H1 (cell line): ENCODE measurements around the gene RAVER2. TPM values are rescaled to one million over a fixed set of nuclear protein-coding genes. Genes with fewer than 3 reads are reported as not detected.

Source experiments
- CTCF ChIA-PET: fragments of 300-600 bp; sonication (Branson Sonifier 250); formaldehyde crosslinking; loops from one replicate; lab custom pipeline; 2021; ENCODE audit not compliant: partially characterized antibody; lab: Charles Lee
- POLR2A ChIA-PET: fragments of 300-600 bp; sonication (Branson Sonifier 250); formaldehyde crosslinking; loops from one replicate; lab custom pipeline; 2021; ENCODE audit warnings: inconsistent platforms; ENCODE audit not compliant: partially characterized antibody; lab: Charles Lee
- DNase-seq, 2 experiments: peaks; one replicate each; pipeline versions ENCODE4 v3.0.0 to v3.0.0-alpha.2; 2010 to 2022; ENCODE audit warnings: low spot score in 2 of 2, low read depth in 1 of 2, mixed read lengths in 1 of 2
- FAIRE-seq: peaks from 2 replicates; lab custom pipeline; 2011; peaks lifted over from hg19 to GRCh38; lab: Jason Lieb, UNC
- H2AFZ ChIP-seq: 2 replicates; pipeline ENCODE4 v1.8.1; 2012; ENCODE audit warnings: low read length, inconsistent platforms
- H2AK5ac ChIP-seq: 2 replicates; pipeline ENCODE4 v1.6.1; 2013; ENCODE audit warnings: low read depth, low read length
- H2BK120ac ChIP-seq: replicated peaks from 2 replicates; pipeline ENCODE3; 2013; ENCODE audit warnings: low read depth, low read length, inconsistent platforms
- H2BK12ac ChIP-seq: 2 replicates; pipeline ENCODE4 v1.6.1; 2013; ENCODE audit warnings: low read depth, low read length
- H2BK15ac ChIP-seq: 2 replicates; pipeline ENCODE4 v1.6.1; 2013; ENCODE audit warnings: low read length
- H2BK20ac ChIP-seq: 2 replicates; pipeline ENCODE4 v1.6.1; 2013; ENCODE audit warnings: low read length
- H2BK5ac ChIP-seq: 2 replicates; pipeline ENCODE4 v1.6.1; 2013; ENCODE audit warnings: low read depth, low read length
- H3K14ac ChIP-seq: 2 replicates; pipeline ENCODE4 v1.6.1; 2013; ENCODE audit warnings: inconsistent platforms; ENCODE audit not compliant: insufficient read length
- H3K18ac ChIP-seq: 2 replicates; pipeline ENCODE4 v1.6.1; 2013; ENCODE audit warnings: low read length; ENCODE audit errors: extremely low read depth
- H3K23ac ChIP-seq: 2 replicates; pipeline ENCODE4 v1.6.1; 2013; ENCODE audit warnings: inconsistent platforms; ENCODE audit not compliant: insufficient read length
- H3K23me2 ChIP-seq: 2 replicates; pipeline ENCODE4 v1.6.1; 2013; ENCODE audit warnings: low read depth, low read length
- H3K27ac ChIP-seq: 2 replicates; pipeline ENCODE4 v1.6.1; 2011; ENCODE audit warnings: low read depth, low read length, inconsistent platforms
- H3K27me3 ChIP-seq, 4 experiments: replicated peaks in 1 of 4; 1 replicate in 1 of 4; 2 replicates in 3 of 4; pipeline versions ENCODE4 v1.6.1 to v1.8.1; 2011 to 2013; ENCODE audit warnings: low read length in 3 of 4, mild to moderate bottlenecking in 3 of 4, inconsistent platforms in 2 of 4, mixed read lengths in 2 of 4, moderate library complexity in 1 of 4; ENCODE audit not compliant: control insufficient read depth in 3 of 4, insufficient read depth in 3 of 4; ENCODE audit errors: extremely low read depth in 1 of 4
- H3K36me3 ChIP-seq, 4 experiments: 2 replicates each; pipeline versions ENCODE4 v1.6.1 to v1.8.1; 2011 to 2013; ENCODE audit warnings: mild to moderate bottlenecking in 4 of 4, low read length in 3 of 4, moderate library complexity in 2 of 4, control low read depth in 1 of 4, inconsistent platforms in 1 of 4; ENCODE audit not compliant: insufficient read depth in 4 of 4, control insufficient read depth in 2 of 4
- H3K4ac ChIP-seq: replicated peaks from 2 replicates; pipeline ENCODE3; 2013; ENCODE audit warnings: low read length, low read depth, mixed read lengths, inconsistent platforms; ENCODE audit not compliant: insufficient read length
- H3K4me1 ChIP-seq, 4 experiments: replicated peaks in 1 of 4; 1 replicate in 1 of 4; 2 replicates in 3 of 4; pipeline versions ENCODE4 v1.6.1 to v1.8.1; 2011 to 2013; ENCODE audit warnings: low read length in 3 of 4, inconsistent platforms in 2 of 4, mixed read lengths in 1 of 4; ENCODE audit not compliant: insufficient read depth in 4 of 4, control insufficient read depth in 3 of 4
- H3K4me2 ChIP-seq, 2 experiments: 2 replicates each; pipeline versions ENCODE4 v1.6.1 to v1.8.1; 2011 to 2013; ENCODE audit warnings: low read depth in 2 of 2, low read length in 2 of 2, control low read depth in 1 of 2, inconsistent platforms in 1 of 2, mild to moderate bottlenecking in 1 of 2; ENCODE audit not compliant: insufficient read depth in 1 of 2
- H3K4me3 ChIP-seq, 4 experiments: fragments of 200-600, 300-600 bp in 1 of 4; sonication (generic), shearing (Covaris generic), sonication (Bioruptor Twin) in 1 of 4; 2 replicates each; pipeline versions ENCODE4 v1.5.1 to v1.8.1; 2011 to 2016; ENCODE audit warnings: low read length in 4 of 4, low read depth in 3 of 4, control low read depth in 2 of 4, inconsistent platforms in 2 of 4, mild to moderate bottlenecking in 2 of 4, mixed read lengths in 1 of 4, moderate library complexity in 1 of 4; ENCODE audit not compliant: insufficient read depth in 2 of 4; ENCODE audit errors: extremely low read depth in 1 of 4
- H3K56ac ChIP-seq: replicated peaks from 2 replicates; pipeline ENCODE3; 2013; ENCODE audit warnings: low read depth, mild to moderate bottlenecking, mixed read lengths, low read length, inconsistent platforms; ENCODE audit not compliant: insufficient read length
- H3K79me1 ChIP-seq: 2 replicates; pipeline ENCODE4 v1.6.1; 2013; ENCODE audit warnings: low read depth, low read length, control low read depth
- H3K79me2 ChIP-seq, 2 experiments: 2 replicates each; pipeline versions ENCODE4 v1.6.1 to v1.8.1; 2012 to 2013; ENCODE audit warnings: low read length in 2 of 2, mild to moderate bottlenecking in 2 of 2, inconsistent platforms in 1 of 2; ENCODE audit not compliant: insufficient read depth in 2 of 2, control insufficient read depth in 1 of 2
- H3K9ac ChIP-seq, 4 experiments: replicated peaks in 1 of 4; 1 replicate in 1 of 4; 2 replicates in 3 of 4; pipeline versions ENCODE4 v1.6.1 to v1.8.1; 2011 to 2013; ENCODE audit warnings: low read depth in 3 of 4, low read length in 3 of 4, control low read depth in 2 of 4, mild to moderate bottlenecking in 2 of 4, moderate library complexity in 2 of 4, inconsistent platforms in 1 of 4; ENCODE audit errors: extremely low read depth in 1 of 4
- H3K9me3 ChIP-seq, 2 experiments: 2 replicates each; pipeline versions ENCODE4 v1.6.1 to v1.8.1; 2012 to 2013; ENCODE audit warnings: mild to moderate bottlenecking in 2 of 2, moderate library complexity in 2 of 2, control low read depth in 1 of 2, inconsistent platforms in 1 of 2, low read depth in 1 of 2, low read length in 1 of 2, mixed read lengths in 1 of 2; ENCODE audit not compliant: insufficient read depth in 2 of 2
- H4K20me1 ChIP-seq, 2 experiments: replicated peaks in 1 of 2; 2 replicates each; pipeline versions ENCODE3 to v1.8.1; 2011 to 2013; ENCODE audit warnings: inconsistent platforms in 2 of 2, low read length in 2 of 2, mild to moderate bottlenecking in 1 of 2; ENCODE audit not compliant: insufficient read depth in 2 of 2, control insufficient read depth in 1 of 2
- H4K5ac ChIP-seq: 2 replicates; pipeline ENCODE4 v1.6.1; 2013; ENCODE audit warnings: low read length, low read depth, mixed read lengths, inconsistent platforms; ENCODE audit not compliant: insufficient read length
- H4K8ac ChIP-seq: 2 replicates; pipeline ENCODE4 v1.8.0; 2013; ENCODE audit warnings: mild to moderate bottlenecking, moderate library complexity, low read length, inconsistent platforms; ENCODE audit not compliant: insufficient read depth; ENCODE audit errors: extremely low read depth
- H4K91ac ChIP-seq: replicated peaks from 2 replicates; pipeline ENCODE3; 2013; ENCODE audit warnings: low read length, mixed read lengths, inconsistent platforms; ENCODE audit not compliant: insufficient read length
- ASH2L ChIP-seq: fragments of 200-600, 300-600 bp; sonication (generic); IDR thresholded peaks from one replicate; pipeline ENCODE4 v1.7.1; 2017; ENCODE audit warnings: low read length
- BCL11A ChIP-seq, 2 experiments: IDR thresholded peaks; one replicate each; pipeline ENCODE4 v1.6.1; 2011; ENCODE audit warnings: low read depth in 2 of 2, low read length in 2 of 2, mild to moderate bottlenecking in 2 of 2
- BRCA1 ChIP-seq: IDR thresholded peaks from 2 replicates; pipeline ENCODE4 v1.6.1; 2012; ENCODE audit warnings: low read depth, low read length, improper control_type of control experiment
- CHD1 ChIP-seq: IDR thresholded peaks from 2 replicates; pipeline ENCODE4 v1.6.1; 2012; ENCODE audit warnings: low read depth, low read length, improper control_type of control experiment
- EGR1 ChIP-seq: IDR thresholded peaks from 2 replicates; pipeline ENCODE4 v1.6.1; 2011; ENCODE audit warnings: low read depth, low read length, borderline replicate concordance
- FOSL1 ChIP-seq: IDR thresholded peaks from 2 replicates; pipeline ENCODE4 v1.6.1; 2011; ENCODE audit warnings: mild to moderate bottlenecking, low read depth, low read length, moderate library complexity; ENCODE audit not compliant: insufficient read depth
- MAFK ChIP-seq: IDR thresholded peaks from 2 replicates; pipeline ENCODE4 v1.6.1; 2012; ENCODE audit warnings: low read depth, mild to moderate bottlenecking, improper control_type of control experiment, low read length
- NANOG ChIP-seq: IDR thresholded peaks from 2 replicates; pipeline ENCODE4 v1.6.1; 2011; ENCODE audit warnings: low read length, low read depth, mild to moderate bottlenecking, inconsistent platforms; ENCODE audit not compliant: insufficient read depth, poor library complexity, severe bottlenecking
- RBBP5 ChIP-seq: IDR thresholded peaks from 2 replicates; pipeline ENCODE4 v1.7.1; 2012; ENCODE audit warnings: low read depth, mild to moderate bottlenecking, inconsistent platforms, low read length, moderate library complexity, borderline replicate concordance
- SAP30 ChIP-seq: fragments of 300-600 bp; sonication (generic); IDR thresholded peaks from 2 replicates; pipeline ENCODE4 v1.7.1; 2012; ENCODE audit warnings: low read length, moderate library complexity, mild to moderate bottlenecking, inconsistent platforms; ENCODE audit not compliant: insufficient read depth, insufficient replicate concordance
- SIRT6 ChIP-seq: IDR thresholded peaks from one replicate; pipeline ENCODE4 v1.7.1; 2012; ENCODE audit warnings: low read length, inconsistent platforms
- SIX5 ChIP-seq: IDR thresholded peaks from 2 replicates; pipeline ENCODE4 v1.6.1; 2011; ENCODE audit warnings: mild to moderate bottlenecking, low read depth, low read length
- SRF ChIP-seq: IDR thresholded peaks from 2 replicates; pipeline ENCODE4 v1.6.1; 2011; ENCODE audit warnings: mild to moderate bottlenecking, low read depth, low read length, moderate library complexity
- TEAD4 ChIP-seq: IDR thresholded peaks from 2 replicates; pipeline ENCODE4 v1.6.1; 2012; ENCODE audit warnings: low read depth, low read length, inconsistent platforms, mixed read lengths
- WGBS, 2 experiments: shearing (Covaris generic) in 1 of 2; methylation state at CpG; one replicate each; pipeline versions ENCODE4 v1.1.6 to v1.1.7; 2013 to 2015; ENCODE audit warnings: low lambda C conversion rate in 2 of 2, mixed read lengths in 2 of 2, inconsistent platforms in 1 of 2, low coverage in 1 of 2, missing lambda C conversion rate in 1 of 2; ENCODE audit not compliant: insufficient replicate concordance in 2 of 2, insufficient coverage in 1 of 2, insufficient read length in 1 of 2; ENCODE audit errors: extremely low coverage in 1 of 2, missing lambda C conversion rate in 1 of 2; 5-methylcytosine and 5-hydroxymethylcytosine counted together
- polyA plus RNA-seq, 7 experiments: library from polyadenylated mRNA; depleted of rRNA in 3 of 7; stranded (reverse) in 5 of 7; unstranded in 2 of 7; fragments of >200 nt in 5 of 7; fragments of 200-250 nt in 2 of 7; gene quantifications; 1 replicate in 5 of 7; 2 replicates in 1 of 7; 4 replicates in 1 of 7; pipeline versions ENCODE4 v1.2.1 to v1.2.3, GENCODE V29; 2011 to 2013; ENCODE audit warnings: missing spikeins in 2 of 7, mixed read lengths in 2 of 7
- total RNA-seq: library from RNA; stranded (reverse); fragmentation: NEBNext Ultra II Directional; extraction: Animal tissue kit (Norgen Biotek cat#: 25700); gene quantifications from 2 replicates; pipeline ENCODE4 v1.2.1, GENCODE V29; 2021

RAVER2 gene
- total and polyA plus RNA-seq, 2 of the 8 experiments (the other 6 are each of a cell fraction or from before 2014, with no cell fraction given) = 10.5 to 19.5 TPM

DNA sequence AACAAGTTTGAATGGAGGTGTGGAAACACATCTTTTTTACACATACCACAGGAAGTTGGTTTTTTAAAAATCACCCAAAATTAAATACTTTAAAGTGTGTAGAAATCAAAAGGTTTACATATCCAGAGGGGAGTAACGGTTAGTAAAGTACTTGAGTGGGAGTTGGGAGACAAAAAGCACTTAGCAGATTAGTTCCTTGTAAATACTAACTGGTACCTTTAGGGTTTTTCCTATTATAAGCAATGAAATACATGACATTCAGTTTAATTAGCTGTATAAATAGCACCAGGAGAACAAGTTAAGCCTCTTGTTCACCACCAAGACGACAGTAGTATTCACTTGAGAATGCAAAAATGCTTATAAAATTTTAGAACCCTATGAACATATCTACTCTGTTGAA lies 23.7 kb upstream of the RAVER2 start:
- no peak overlapping the region for H2BK15ac ChIP-seq
- H3K23ac ChIP-seq = no peak overlapping the region
- H3K4me1 ChIP-seq = no peaks in the 10 kb centered on the region
- ChIA-PET POLR2A (no interaction called here), CTCF (interaction anchor here (1.2 to 2.1 kb wide), 2 partner anchors 9 to 10 kb away, joined by 3 to 5 read pairs; no protein-coding TSS in a partner anchor)
- H3K27ac ChIP-seq = no peak overlapping the region
- H2BK120ac ChIP-seq = no peak overlapping the region
- no peak overlapping the region for H4K5ac ChIP-seq
- peaks cover 0 to 3% of the 10 kb centered on the region in 2 experiments; a peak in 1 of 4 replicates for H3K9me3 ChIP-seq
- H4K20me1 ChIP-seq = no peaks in the 10 kb centered on the region
- no peaks in the 10 kb centered on the region for H3K23me2 ChIP-seq
- H3K18ac ChIP-seq = no peak overlapping the region
- no peaks in the 10 kb centered on the region for H3K36me3 ChIP-seq
- H3K4ac ChIP-seq = no peak overlapping the region
- H3K79me2 ChIP-seq = no peaks in the 10 kb centered on the region
- WGBS, 2 experiments = 86% methylated on average over 2 of the region's 2 CpGs; no CpG with 5 or more reads in 1 of the 2 experiments
- no peak overlapping the region for H2AK5ac ChIP-seq
- H3K79me1 ChIP-seq = no peaks in the 10 kb centered on the region
- no peak overlapping the region for H3K4me3 ChIP-seq
- H3K56ac ChIP-seq = no peak overlapping the region
- no peak for TF ChIP-seq FOSL1
- TF ChIP-seq ASH2L = no peak
- no peak for TF ChIP-seq SRF
- no peak for TF ChIP-seq NANOG
- TF ChIP-seq SIRT6 = no peak
- no peak for TF ChIP-seq CHD1
- TF ChIP-seq SAP30 = no peak
- TF ChIP-seq SIX5 = no peak
- TF ChIP-seq BCL11A (IDR thresholded peaks at IDR 0.05; ENCODE audit: low read depth in 2 of 2, low read length in 2 of 2) = no peak
- no peak for TF ChIP-seq TEAD4
- TF ChIP-seq BRCA1 = no peak
- TF ChIP-seq MAFK = no peak
- no peak for TF ChIP-seq RBBP5
- no peak for TF ChIP-seq EGR1
- no peak overlapping the region for H3K4me2 ChIP-seq
- DNase-seq = no peak
- H3K14ac ChIP-seq = no peak overlapping the region
- no peak overlapping the region for H2BK12ac ChIP-seq
- H3K9ac ChIP-seq = no peak overlapping the region
- H2BK5ac ChIP-seq = no peak overlapping the region
- H3K27me3 ChIP-seq = no peaks in the 10 kb centered on the region
- H2BK20ac ChIP-seq = no peak overlapping the region
- no peak for FAIRE-seq
- H4K8ac ChIP-seq = no peak overlapping the region
- no peak overlapping the region for H2AFZ ChIP-seq
- H4K91ac ChIP-seq = no peak overlapping the region
